Fibroblast of lung (primary cell): ENCODE measurements around the gene OCLN.

Experiments
- CTCF ChIP-seq, 2 donors: IDR thresholded peaks in 1 of 2; conservative IDR thresholded peaks in 1 of 2; 1 replicate in 1 of 2; 2 replicates in 1 of 2; pipeline ENCODE4 v1.5.1; 2011 to 2012; ENCODE audit warnings: low read length in 2 of 2, control low read depth in 1 of 2, inconsistent platforms in 1 of 2, low read depth in 1 of 2, mild to moderate bottlenecking in 1 of 2
- EZH2 ChIP-seq: IDR thresholded peaks from 2 replicates; pipeline ENCODE4 v1.5.1; 2012; ENCODE audit warnings: low read length, control low read depth, mild to moderate bottlenecking; ENCODE audit errors: missing control alignments

- no peak for TF ChIP-seq CTCF (conservative IDR thresholded peaks at IDR 0.05 in 1 of 2, IDR thresholded peaks at IDR 0.05 in 1 of 2; ENCODE audit: low read depth in 1 of 2, low read length in 2 of 2)
- TF ChIP-seq EZH2 = no peak
Observed at GRCh38 chr5:69497006-69497520, 4.5 kb downstream of the OCLN start.
